HG03039 (cell line): ENCODE measurements around the gene AP1AR.
A peak's percentile ranks its signal among the peaks of the same experiment; 100 is the strongest.

Experiments used
- ATAC-seq: cut with Tn5 transposase; IDR thresholded peaks from one replicate; pipeline ENCODE4 v1.9.1; 2021; ENCODE audit warnings: mild to moderate bottlenecking, moderate library complexity; ENCODE audit not compliant: unreplicated experiment

AP1AR gene

GRCh38 chr4:112222219-112222955, 9.2 kb upstream of the AP1AR start:
- no peak for ATAC-seq

- no peak for ATAC-seq
Measured at GRCh38 chr4:112225157-112225556, 6.4 kb upstream of the AP1AR start.

GRCh38 chr4:112230879-112231778, 458 bp upstream of the AP1AR start:
- ATAC-seq = peak; percentile 82

GRCh38 chr4:112234952-112235609, 3.5 kb downstream of the AP1AR start:
- no peak for ATAC-seq

GRCh38 chr4:112236040-112236439, 4.5 kb downstream of the AP1AR start:
- no peak for ATAC-seq

GRCh38 chr4:112238833-112239232, 7.2 kb downstream of the AP1AR start:
- ATAC-seq = no peak

GRCh38 chr4:112245383-112245782, 13.8 kb downstream of the AP1AR start:
- no peak for ATAC-seq

- no peak for ATAC-seq
Measured at GRCh38 chr4:112247021-112247420, 15.4 kb downstream of the AP1AR start.

GRCh38 chr4:112251019-112251643, 19.5 kb downstream of the AP1AR start:
- ATAC-seq = no peak

- no peak for ATAC-seq
Measured at GRCh38 chr4:112252234-112252633, 20.6 kb downstream of the AP1AR start.

GRCh38 chr4:112253382-112254000, 21.9 kb downstream of the AP1AR start:
- peak; percentile 85 for ATAC-seq

- ATAC-seq = no peak
Measured at GRCh38 chr4:112257098-112257497, 25.5 kb downstream of the AP1AR start.

GRCh38 chr4:112266823-112267222, 35.2 kb downstream of the AP1AR start:
- no peak for ATAC-seq

- ATAC-seq = no peak
Measured at GRCh38 chr4:112270051-112270450, 38.5 kb downstream of the AP1AR start.

- no peak for ATAC-seq
Measured at GRCh38 chr4:112270640-112271421, 39.2 kb downstream of the AP1AR start.

GRCh38 chr4:112272292-112272691, 40.7 kb downstream of the AP1AR start:
- no peak for ATAC-seq

- no peak for ATAC-seq
Measured at GRCh38 chr4:112274959-112275358, 43.4 kb downstream of the AP1AR start.

- no peak for ATAC-seq
Measured at GRCh38 chr4:112276113-112276512, 44.5 kb downstream of the AP1AR start.

GRCh38 chr4:112277220-112277619, 45.6 kb downstream of the AP1AR start:
- no peak for ATAC-seq
